SJCRH30 (cell line): ENCODE measurements around the gene COPG1. TPM values are rescaled to one million over a fixed set of nuclear protein-coding genes. Genes with fewer than 3 reads are reported as not detected.
A peak's percentile ranks its signal among the peaks of the same experiment; 100 is the strongest.
"Not testable (repeated sequence)": the region's sequence is repeated elsewhere in the genome, so short reads cannot be mapped to it uniquely, and the experiment has no call there.

Experiments
- DNase-seq, 2 experiments: peaks; one replicate each; pipeline ENCODE4 v3.0.0-alpha.2; 2015 to 2020
- H3K27ac ChIP-seq: fragments of 250-450 bp; sonication (Bioruptor Pico); 2 replicates; pipeline ENCODE4 v1.5.1; 2020; ENCODE audit warnings: mild to moderate bottlenecking, moderate library complexity
- H3K27me3 ChIP-seq: fragments of 250-450 bp; sonication (Bioruptor Pico); 2 replicates; pipeline ENCODE4 v1.5.1; 2020; ENCODE audit warnings: mild to moderate bottlenecking, moderate library complexity
- H3K36me3 ChIP-seq: fragments of 250-450 bp; sonication (Bioruptor Pico); 2 replicates; pipeline ENCODE4 v1.5.1; 2020; ENCODE audit warnings: mild to moderate bottlenecking, moderate library complexity
- H3K4me1 ChIP-seq: fragments of 250-450 bp; sonication (Bioruptor Pico); 2 replicates; pipeline ENCODE4 v1.5.1; 2020; ENCODE audit warnings: mild to moderate bottlenecking, moderate library complexity
- H3K4me3 ChIP-seq: fragments of 250-450 bp; sonication (Bioruptor Pico); 2 replicates; pipeline ENCODE4 v1.5.1; 2020; ENCODE audit warnings: mild to moderate bottlenecking, moderate library complexity
- H3K9me3 ChIP-seq: fragments of 250-450 bp; sonication (Bioruptor Pico); replicated peaks from 2 replicates; pipeline ENCODE4 v1.5.1; 2020; ENCODE audit warnings: mild to moderate bottlenecking, moderate library complexity
- total RNA-seq: library from RNA; depleted of rRNA; stranded (reverse); fragments of >200 nt; shearing (Covaris generic); gene quantifications from 2 replicates; pipeline ENCODE4 v1.2.3, GENCODE V29; 2014

The COPG1 gene
- total RNA-seq, 1 experiment from 2014 or later, result 89.5 TPM

- no peaks in the 10 kb centered on the region for H3K36me3 ChIP-seq
- no peak for DNase-seq
- no peaks in the 10 kb centered on the region for H3K27me3 ChIP-seq
- no peak overlapping the region for H3K4me3 ChIP-seq
- H3K4me1 ChIP-seq, result no peaks in the 10 kb centered on the region
- no peak overlapping the region for H3K27ac ChIP-seq
- no peaks in the 10 kb centered on the region for H3K9me3 ChIP-seq
Measured at GRCh38 chr3:129231331-129232119, 17.9 kb upstream of the COPG1 start.

- no peak for DNase-seq
- no peaks in the 10 kb centered on the region for H3K4me1 ChIP-seq
- no peak overlapping the region for H3K27ac ChIP-seq
- no peak overlapping the region for H3K4me3 ChIP-seq
- H3K9me3 ChIP-seq, result no peaks in the 10 kb centered on the region
- H3K36me3 ChIP-seq, result no peaks in the 10 kb centered on the region
- no peaks in the 10 kb centered on the region for H3K27me3 ChIP-seq
Measured at GRCh38 chr3:129233538-129233937, 15.9 kb upstream of the COPG1 start.

GRCh38 chr3:129234441-129234840 is 15.0 kb upstream of the COPG1 start:
- H3K9me3 ChIP-seq, result no peaks in the 10 kb centered on the region
- H3K4me1 ChIP-seq, result no peaks in the 10 kb centered on the region
- no peak for DNase-seq
- no peaks in the 10 kb centered on the region for H3K36me3 ChIP-seq
- H3K27me3 ChIP-seq, result no peaks in the 10 kb centered on the region
- H3K4me3 ChIP-seq, result no peak overlapping the region
- no peak overlapping the region for H3K27ac ChIP-seq

GRCh38 chr3:129235344-129235917 is 14.0 kb upstream of the COPG1 start:
- Histone ChIP-seq H3K4me3 (no peak overlapping the region), H3K4me1 (no peaks in the 10 kb centered on the region), H3K9me3 (no peaks in the 10 kb centered on the region), H3K27ac (no peak overlapping the region), H3K27me3 (no peaks in the 10 kb centered on the region), H3K36me3 (no peaks in the 10 kb centered on the region)
- DNase-seq, result no peak

- H3K4me3 ChIP-seq, result no peak overlapping the region
- H3K4me1 ChIP-seq, result no peaks in the 10 kb centered on the region
- no peak overlapping the region for H3K27ac ChIP-seq
- no peaks in the 10 kb centered on the region for H3K9me3 ChIP-seq
- no peaks in the 10 kb centered on the region for H3K36me3 ChIP-seq
- DNase-seq, result no peak
- H3K27me3 ChIP-seq, result no peaks in the 10 kb centered on the region
Measured at GRCh38 chr3:129238945-129239705, 10.3 kb upstream of the COPG1 start.

- no peak for DNase-seq
- H3K27ac ChIP-seq, result no peak overlapping the region
- no peaks in the 10 kb centered on the region for H3K27me3 ChIP-seq
- H3K4me1 ChIP-seq, result no peaks in the 10 kb centered on the region
- no peaks in the 10 kb centered on the region for H3K9me3 ChIP-seq
- H3K4me3 ChIP-seq, result no peak overlapping the region
- H3K36me3 ChIP-seq, result no peaks in the 10 kb centered on the region
Measured at GRCh38 chr3:129239991-129240390, 9.4 kb upstream of the COPG1 start.

GRCh38 chr3:129240436-129240835 is 9.0 kb upstream of the COPG1 start:
- Histone ChIP-seq H3K9me3 (no peaks in the 10 kb centered on the region), H3K27ac (no peak overlapping the region), H3K4me1 (no peaks in the 10 kb centered on the region), H3K27me3 (no peaks in the 10 kb centered on the region), H3K4me3 (no peak overlapping the region), H3K36me3 (no peaks in the 10 kb centered on the region)
- no peak for DNase-seq

GRCh38 chr3:129245141-129245540 is 4.3 kb upstream of the COPG1 start:
- Histone ChIP-seq H3K4me3 (no peak overlapping the region), H3K4me1 (no peaks in the 10 kb centered on the region), H3K36me3 (no peaks in the 10 kb centered on the region), H3K27ac (no peak overlapping the region), H3K27me3 (no peaks in the 10 kb centered on the region), H3K9me3 (no peaks in the 10 kb centered on the region)
- DNase-seq, result no peak

- peak; percentile 90 to 95 for DNase-seq
- H3K4me3 ChIP-seq, H3K36me3 ChIP-seq, H3K27ac ChIP-seq, H3K9me3 ChIP-seq, H3K4me1 ChIP-seq, H3K27me3 ChIP-seq: not testable (repeated sequence)
Measured at GRCh38 chr3:129245641-129246306, 3.6 kb upstream of the COPG1 start.

- Histone ChIP-seq H3K27me3 (no peaks in the 10 kb centered on the region), H3K4me1 (no peaks in the 10 kb centered on the region), H3K9me3 (no peaks in the 10 kb centered on the region), H3K4me3 (no peak overlapping the region), H3K36me3 (no peaks in the 10 kb centered on the region), H3K27ac (no peak overlapping the region)
- DNase-seq, result no peak
Measured at GRCh38 chr3:129246636-129247035, 2.8 kb upstream of the COPG1 start.

- no peaks in the 10 kb centered on the region for H3K9me3 ChIP-seq
- no peak overlapping the region for H3K27ac ChIP-seq
- H3K4me1 ChIP-seq, result no peaks in the 10 kb centered on the region
- H3K27me3 ChIP-seq, result no peaks in the 10 kb centered on the region
- DNase-seq, result no peak
- H3K4me3 ChIP-seq, result peak overlapping the region; percentile 91
- H3K36me3 ChIP-seq, result peaks cover 7% of the 10 kb centered on the region
Measured at GRCh38 chr3:129248286-129248979, 973 bp upstream of the COPG1 start.

- Histone ChIP-seq H3K36me3 (peaks cover 30% of the 10 kb centered on the region), H3K4me3 (no peak overlapping the region), H3K9me3 (no peaks in the 10 kb centered on the region), H3K27me3 (no peaks in the 10 kb centered on the region), H3K27ac (no peak overlapping the region), H3K4me1 (no peaks in the 10 kb centered on the region)
- DNase-seq, result no peak
Measured at GRCh38 chr3:129252748-129253147, 3.3 kb downstream of the COPG1 start.

GRCh38 chr3:129254536-129255230 is 5.3 kb downstream of the COPG1 start:
- Histone ChIP-seq H3K4me3 (no peak overlapping the region), H3K4me1 (no peaks in the 10 kb centered on the region), H3K27me3 (no peaks in the 10 kb centered on the region), H3K36me3 (peaks cover 41% of the 10 kb centered on the region), H3K9me3 (no peaks in the 10 kb centered on the region), H3K27ac (no peak overlapping the region)
- DNase-seq, result no peak

GRCh38 chr3:129256270-129256669 is 6.9 kb downstream of the COPG1 start:
- Histone ChIP-seq H3K4me1 (no peaks in the 10 kb centered on the region), H3K27ac (no peak overlapping the region), H3K27me3 (no peaks in the 10 kb centered on the region), H3K9me3 (no peaks in the 10 kb centered on the region), H3K4me3 (no peak overlapping the region), H3K36me3 (peaks cover 55% of the 10 kb centered on the region)
- no peak for DNase-seq
